Fibroblast of skin of left biceps (primary cell): ENCODE measurements around the gene RTL5.

Experiments
- DNase-seq, 2 experiments: peaks; one replicate each; pipeline ENCODE4 v3.0.0-alpha.2; 2013; ENCODE audit warnings: low read depth in 2 of 2

Gene RTL5

DNA sequence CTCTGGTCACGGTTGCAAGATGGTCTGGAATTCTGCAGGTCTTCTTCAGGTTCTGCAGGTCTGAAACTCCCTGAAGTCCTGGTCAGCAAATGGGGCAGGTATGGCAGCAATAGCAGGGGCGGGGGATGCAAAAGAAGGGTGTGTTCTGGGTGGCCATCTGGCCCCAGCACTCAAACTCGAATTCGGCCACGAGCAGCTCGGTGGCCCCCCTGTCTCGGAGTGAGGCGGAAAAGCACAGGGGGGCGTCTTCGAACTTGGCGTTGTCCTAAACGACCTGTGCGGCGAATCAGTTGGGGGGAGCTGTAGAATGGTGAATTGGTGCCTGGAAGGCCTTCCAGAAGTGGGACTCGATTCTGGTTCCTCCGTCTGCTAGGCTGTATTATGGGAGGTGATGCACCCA is 2.1 kb downstream of the RTL5 start:
- no peak for DNase-seq

DNA sequence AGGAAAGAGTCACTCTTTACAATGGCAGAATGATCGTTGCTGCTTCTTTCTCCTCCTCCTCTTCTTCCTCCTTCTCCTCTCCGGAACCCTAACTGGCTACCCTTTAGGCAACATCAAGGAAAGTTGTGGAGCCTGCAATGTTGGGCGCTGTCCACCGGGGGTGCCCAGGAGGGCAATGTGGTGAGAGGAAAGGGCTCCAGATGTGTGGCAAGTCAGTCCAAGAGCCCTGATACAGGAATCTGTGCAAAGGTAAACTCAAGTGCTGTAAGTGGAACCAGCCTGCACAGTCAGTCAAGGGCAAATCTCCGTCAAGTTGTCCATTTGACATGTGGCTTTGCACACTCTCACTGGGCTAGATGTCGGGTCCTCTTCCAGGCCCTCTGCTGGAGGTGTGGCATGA is 2.8 kb downstream of the RTL5 start:
- no peak for DNase-seq

DNA sequence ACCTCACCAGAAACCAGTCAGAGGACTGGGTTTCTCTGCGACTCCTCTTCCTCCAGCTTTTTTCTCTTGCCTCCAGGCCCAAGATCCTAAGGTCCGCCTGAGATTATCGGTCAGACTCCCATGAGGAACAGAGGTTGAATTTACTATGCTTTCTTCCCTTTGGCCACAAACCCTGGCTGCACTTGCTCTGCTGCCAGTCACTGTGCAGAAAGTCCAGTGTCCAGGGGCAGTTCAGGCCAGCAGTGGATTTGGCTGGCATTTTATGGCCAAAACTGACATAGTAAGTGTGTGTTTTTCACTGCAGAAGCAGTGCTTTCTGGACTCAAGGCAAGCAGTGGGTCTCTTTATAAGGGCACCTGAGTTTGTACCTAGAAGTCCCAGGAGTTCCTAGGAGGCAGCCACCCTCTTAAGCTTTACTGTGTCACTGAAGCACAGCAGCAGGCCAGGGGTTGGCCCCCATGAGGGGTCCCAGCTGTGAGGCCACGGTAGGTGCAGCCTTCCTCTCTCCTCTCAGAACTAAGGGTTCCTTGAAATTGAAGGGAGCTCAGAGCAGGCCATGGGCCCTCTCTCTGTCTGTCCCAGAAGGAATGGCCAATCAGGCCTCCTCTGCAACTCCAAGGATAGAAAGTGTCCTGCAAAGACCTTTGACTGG is 3.4 kb downstream of the RTL5 start:
- DNase-seq: no peak

DNA sequence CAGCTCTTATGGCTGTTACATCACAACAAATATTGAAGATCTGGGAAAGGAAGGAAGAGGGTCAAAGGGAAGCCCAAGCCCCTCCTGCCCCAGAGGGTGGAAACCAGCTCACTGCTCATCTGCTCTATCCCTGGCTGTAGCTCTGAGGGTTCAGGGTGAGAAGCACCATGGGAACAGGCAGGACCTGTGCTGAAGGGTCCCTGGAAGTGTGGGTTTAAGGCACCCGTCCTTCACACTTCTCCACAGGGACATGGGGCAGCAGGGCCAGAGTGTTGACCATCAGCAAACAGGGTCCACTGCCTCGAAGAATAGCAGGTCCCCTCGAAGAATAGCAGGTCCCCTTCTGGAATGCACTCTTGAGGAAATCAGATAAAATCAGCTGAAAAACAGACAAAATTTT is 4.4 kb downstream of the RTL5 start:
- DNase-seq: no peak

DNA sequence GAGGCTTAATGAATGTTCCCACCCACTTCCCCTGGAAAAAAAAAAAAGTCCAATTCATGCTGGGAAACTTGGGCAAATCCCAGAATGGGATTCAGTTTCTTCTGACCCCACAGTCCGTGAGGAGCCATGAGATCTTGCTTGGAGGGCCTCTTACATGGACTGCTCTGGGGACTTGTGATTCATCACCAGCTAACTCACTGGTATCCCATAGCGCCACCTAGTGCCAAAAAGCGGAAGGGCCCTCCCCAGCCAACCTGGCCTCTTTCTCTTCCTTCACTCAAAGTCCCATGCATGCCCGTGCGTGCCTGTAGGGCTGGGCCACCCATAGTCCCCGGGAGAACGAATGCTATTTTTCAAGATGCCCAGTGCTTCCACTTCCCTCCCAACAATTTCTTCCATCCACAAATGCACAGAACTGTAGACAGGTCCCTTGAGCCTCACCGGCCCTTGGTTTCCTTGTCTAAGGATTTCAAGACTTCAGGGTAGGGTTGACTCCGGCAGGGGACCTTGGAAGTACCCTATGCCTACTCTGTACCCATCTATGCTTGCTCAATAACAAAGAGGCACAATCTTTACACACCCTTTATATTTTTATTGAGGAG is 5.1 kb downstream of the RTL5 start:
- DNase-seq: peak; percentile 78 to 79

DNA sequence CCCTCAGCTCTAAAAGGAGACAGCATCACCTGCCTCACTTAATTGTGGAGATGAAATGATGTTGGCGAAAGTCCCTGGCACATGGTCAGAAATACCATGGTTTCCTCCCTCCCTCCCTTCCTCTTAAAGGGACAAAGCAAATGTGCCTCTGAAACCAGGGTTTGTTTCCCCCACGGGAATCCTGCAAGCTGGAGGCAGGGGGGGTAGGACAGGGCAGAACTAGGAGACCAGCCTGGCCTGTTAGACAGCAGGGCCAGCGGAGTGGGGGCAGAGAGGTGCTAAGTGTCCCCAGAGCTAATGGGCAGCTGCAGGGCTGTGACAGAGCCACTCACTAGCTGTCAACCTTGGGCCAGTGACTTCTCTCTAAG is 5.7 kb downstream of the RTL5 start:
- no peak for DNase-seq

DNA sequence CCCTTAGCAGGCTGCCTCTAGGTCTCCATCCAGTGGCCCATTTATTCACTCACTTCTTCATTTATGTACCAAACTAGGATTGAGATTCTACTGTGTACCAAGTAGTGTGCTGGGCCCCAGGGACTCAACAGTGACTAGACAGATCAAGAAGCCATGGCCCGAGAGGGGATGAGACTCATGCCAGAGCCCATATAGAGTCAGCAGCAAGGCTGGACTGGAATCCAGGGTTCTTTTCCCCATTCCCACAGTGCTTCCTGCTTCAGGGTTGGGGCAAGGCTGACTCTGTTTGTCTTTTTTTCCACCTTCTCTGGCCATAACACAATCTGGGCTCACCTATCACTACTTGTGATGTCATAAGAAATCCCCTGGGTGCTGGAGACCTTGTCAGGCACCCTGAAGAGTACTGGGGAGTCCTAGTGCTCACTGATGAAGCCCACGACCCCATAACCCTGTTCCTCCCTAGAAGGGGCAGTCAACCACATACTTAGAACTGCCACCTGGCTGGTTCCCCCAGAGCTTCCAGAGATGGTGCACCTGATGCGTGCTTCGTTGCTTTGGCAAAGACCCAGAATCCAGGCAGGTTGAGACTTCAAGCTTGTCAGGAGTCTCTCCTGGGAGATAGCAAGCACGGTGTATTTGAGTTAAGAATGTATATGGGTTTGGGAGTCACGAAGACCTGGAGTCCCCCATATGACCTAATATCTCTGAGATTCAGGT is 6.2 kb downstream of the RTL5 start:
- no peak for DNase-seq

DNA sequence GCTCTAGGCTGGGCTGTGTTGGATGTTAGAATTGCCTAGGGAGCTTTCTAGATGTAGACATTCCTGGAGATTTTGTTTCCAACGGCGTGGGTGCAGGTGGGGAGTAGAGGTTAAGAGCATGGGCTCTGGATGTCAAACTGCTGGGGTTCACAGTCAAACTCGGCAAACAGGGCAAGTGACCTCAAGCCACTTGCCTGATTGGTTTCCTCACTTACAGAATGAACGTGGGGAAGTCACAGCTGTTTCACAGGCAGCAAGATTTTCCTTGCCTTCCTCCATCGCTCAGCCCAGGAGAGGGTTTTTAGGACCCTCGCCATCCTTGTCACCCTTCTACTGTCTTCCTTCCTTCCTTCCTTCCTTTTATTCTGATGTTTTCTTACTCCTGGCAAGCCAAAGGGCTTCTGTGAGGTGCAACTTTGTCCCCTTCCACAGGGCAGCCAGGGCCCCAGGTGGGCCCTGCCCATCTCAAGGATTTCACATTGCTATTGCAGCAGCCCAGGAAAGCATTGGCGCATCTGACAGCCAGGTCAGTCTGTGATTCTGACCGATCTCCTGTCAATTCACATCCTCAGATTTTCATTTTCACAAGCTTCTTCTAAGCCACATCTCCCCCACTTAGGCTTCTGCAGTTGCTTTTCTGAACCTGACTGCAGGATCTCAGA is 7.0 kb downstream of the RTL5 start:
- DNase-seq: no peak

DNA sequence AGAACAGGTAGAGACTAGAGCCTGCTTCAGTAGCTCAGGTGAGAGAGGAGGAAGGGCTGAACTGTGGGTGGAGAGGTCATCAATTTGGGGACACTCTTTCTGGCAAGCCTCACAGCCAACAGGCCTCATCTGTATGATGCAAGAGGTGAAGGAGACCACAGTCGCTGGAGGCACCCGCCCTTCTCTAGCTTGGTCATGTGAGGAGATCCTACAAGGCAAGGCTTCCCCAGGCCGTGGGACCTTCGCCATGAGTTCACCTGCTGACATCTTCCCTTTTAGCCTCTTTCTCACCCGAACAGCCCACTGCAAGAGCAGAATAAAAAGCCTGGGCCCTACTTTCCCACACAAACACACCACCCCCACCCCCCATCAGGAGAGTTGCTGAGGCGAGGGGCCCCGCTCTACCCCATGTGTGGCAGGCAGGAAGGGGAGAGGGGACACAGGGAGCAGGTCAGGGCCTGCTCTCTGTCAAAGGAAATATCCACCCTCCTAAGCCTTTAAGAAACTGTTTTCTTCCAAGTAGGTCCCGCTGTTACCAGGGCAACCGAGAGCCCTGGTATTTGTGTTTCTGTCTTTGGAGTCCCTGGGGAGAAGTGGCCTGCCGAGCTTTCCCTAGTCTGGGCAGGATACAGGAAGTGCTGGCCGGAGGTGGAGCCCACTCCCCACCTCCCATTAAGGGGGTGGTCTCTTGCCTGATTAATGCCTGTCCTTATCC is 8.1 kb downstream of the RTL5 start:
- DNase-seq: no peak

DNA sequence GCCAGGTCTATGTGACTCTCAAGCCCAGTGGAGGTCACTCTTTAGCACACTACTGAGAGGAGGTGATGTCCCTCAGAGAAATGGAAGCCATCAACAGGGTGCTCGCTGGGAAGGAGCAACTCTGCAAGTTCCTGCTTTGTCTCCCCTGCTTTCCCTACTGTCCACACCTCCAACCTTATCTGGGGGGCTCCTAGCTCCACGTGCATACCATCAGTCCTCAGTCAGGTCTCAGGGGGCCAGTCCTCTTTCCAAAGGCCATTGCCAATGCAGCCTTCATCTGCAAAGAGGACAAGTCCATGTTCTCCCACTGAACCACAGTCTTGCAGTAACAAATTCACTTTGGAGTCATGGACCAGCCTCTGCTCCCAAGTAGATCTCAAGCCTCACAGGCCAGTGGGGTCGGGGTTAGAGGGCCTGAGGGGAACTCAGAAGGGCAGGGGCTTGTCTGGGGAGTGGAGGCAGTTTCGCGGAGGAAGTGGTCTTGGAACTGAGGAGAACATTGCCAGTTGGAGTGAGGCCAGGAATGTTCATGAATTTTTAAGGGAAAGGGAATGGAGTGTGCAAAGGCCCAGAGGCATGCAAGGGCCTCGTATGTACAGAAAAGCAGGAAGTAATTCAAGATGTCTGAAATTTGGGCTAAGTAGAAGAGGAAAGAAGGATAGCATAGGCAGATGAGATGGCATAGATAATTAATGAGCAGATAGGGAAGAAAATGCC is 8.9 kb downstream of the RTL5 start:
- DNase-seq: no peak

DNA sequence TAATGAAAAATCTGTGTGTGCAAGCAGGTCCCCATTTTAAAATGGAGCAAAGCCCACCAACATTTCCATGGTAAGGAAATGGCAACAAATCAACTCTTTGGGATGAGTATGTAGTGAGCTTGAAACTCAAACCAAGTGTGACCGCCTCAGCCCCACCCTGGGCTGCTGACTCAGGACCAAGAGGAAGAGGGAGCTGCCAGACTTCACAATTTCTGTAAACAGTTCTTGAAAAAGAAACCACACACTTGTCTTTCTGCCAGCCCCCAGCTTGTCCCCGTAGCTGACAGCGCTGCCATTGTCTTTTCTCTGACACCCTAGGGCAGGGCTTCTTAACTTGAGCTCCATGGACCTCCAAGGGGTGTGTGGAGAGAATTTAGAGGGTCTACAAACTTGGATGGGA is 10.3 kb downstream of the RTL5 start:
- peak; percentile 19 to 20 for DNase-seq

DNA sequence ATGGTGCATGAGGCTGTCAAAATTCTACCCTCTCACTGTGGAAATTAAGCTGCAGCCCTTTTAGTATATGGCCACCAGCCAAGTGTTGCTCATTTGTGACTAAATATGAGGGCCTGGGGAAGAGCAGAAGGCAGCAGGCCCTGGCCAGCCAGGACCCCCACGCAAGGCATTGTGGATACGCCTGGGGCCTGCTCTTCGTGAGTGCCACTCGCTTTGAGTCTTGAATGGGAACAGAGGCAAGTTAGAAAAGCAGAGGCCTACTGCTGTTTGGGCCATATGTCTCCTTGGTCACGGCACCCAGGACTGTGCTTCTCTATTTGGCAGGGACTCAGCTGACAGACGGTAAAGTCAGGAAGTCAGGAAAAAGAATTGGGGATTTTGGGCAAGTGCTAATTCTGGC is 10.9 kb downstream of the RTL5 start:
- DNase-seq: no peak

DNA sequence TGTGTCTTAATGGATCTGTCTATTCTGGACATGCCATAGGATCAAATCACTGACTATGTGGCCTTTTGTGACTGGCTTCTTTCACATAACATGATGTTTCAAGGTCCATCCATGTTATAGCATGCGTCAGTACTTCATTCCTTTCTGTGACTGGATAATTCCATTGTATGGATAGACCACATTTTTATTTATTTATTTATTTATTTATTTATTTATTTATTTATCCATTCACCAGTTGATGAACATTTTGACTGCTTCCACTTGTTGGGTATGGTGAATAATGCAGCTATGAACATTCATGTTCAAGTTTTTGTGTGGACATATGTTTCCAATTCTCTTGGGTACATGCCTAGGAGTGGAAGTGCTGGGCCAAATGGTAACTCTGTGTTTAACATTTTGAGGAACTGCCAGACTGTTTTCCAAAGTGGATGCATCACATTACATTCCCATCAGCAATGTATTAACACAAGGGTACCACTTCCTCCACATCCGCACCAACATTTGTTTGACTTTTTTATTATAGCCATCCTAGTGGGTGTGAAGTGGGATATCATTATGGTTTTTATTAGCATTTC is 14.0 kb downstream of the RTL5 start:
- no peak for DNase-seq

DNA sequence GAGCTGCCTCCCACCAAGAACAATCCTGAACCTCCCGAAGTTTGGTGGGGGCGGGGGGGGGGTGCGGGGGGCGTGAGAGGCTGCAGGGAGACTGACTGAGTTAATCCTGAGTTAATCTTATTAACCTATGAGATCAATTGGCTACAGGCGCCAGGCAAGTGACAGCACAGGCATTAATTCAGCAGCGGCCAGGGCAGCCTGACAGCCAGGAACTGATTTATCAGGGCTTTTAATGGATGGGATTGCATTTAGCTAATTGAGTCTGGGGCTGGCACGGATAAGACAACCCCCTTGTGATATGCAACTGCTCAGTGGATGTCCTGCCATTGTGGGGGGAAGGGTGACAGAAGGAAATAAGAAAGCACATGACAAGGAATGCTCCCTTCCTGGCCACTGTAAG is 16.3 kb downstream of the RTL5 start:
- DNase-seq: no peak

DNA sequence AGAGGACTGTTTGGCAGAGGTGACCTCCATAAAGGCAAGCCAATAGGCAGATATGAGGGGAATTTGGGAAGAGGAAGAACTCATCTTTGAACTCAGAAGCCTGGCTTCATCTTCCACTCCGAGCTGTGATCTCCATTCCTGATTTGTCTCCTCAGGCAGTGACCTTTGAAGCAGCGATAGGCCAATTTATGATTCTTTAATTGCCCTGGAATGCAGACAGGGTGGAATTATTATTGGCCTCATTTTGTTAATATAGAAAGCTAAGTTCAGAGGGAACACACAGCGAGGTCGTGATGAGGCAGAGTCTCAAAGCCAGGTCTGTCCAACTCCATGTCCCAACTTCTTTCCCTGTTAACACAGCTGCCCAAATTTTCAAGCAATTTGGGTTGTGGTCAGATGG is 16.9 kb downstream of the RTL5 start:
- no peak for DNase-seq

DNA sequence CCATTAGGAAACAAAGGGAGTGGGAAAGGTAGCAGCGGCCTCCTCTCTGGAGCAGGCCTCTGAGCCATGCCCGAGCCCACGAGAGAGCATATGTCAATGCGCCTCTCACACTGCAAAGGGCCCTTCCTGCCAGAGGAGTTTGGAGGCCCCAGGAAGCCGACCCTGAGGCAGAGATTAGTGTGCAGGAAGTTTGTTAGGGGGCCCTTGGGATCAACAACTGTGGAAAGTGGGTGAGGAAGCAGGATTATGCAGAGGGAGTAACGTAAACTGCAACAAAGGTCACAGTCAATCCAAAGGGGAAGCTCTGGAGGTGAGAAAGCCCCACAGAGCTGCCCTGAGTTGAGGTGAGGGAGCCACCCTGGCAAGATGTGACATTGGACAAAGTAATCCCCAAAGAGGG is 17.4 kb downstream of the RTL5 start:
- DNase-seq: no peak

DNA sequence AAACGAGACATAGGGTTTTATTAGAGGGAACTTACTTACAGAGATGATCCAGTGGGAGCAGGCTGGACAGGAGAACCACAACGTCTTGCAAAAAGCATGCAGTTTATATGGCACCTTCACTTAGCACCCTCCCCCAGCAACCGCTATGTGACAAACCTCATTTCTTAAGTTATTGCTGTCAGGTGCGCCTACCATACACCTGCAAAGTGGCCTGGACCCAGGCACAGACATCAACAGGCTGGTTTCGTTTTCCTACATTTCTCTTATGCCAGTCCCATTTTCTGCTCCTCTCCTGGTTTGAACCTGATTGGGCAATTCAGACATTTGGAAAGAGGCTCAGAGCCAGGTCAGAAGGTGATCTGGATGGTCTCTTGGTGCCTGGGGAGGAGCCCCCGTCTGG is 18.3 kb downstream of the RTL5 start:
- no peak for DNase-seq

DNA sequence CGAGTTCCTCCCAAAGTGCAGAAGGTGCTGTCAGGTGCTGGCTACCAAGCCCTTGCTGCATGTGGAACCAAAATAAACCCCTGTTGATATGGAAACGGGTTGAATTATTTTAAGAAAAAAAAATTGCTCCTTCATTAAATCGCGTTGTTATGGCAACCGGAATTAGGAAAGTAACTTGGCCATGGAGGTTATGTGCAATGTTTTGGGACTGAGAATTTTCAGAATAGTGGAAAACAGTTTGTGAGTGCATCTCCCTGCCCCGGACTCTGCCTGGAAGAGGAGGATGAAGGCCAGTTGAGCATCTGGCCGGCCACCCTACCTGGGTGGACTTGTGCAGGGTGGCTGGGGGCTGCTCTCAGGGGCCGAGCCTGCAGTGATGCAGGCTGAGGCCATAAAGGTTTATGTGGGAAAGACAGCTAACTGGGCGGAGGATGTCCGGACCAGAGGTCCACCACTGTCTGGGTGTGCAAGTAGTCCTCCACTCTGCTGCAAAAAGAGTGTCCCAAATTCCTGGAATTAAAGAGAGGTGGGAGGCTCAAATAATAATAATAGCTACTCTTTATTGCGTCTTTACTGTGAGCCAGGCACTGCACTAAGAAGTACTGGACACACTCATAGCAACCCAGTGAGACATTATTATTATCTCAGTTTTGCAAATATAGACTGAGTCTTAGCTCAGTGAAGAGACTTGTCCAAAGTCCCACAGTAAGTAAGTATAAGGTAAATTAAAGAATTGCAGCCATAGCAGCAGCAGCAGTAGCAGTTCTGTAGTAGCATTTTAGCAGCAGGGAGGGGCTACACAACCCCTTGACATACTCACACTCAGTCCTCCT is 20.6 kb downstream of the RTL5 start:
- DNase-seq: no peak

DNA sequence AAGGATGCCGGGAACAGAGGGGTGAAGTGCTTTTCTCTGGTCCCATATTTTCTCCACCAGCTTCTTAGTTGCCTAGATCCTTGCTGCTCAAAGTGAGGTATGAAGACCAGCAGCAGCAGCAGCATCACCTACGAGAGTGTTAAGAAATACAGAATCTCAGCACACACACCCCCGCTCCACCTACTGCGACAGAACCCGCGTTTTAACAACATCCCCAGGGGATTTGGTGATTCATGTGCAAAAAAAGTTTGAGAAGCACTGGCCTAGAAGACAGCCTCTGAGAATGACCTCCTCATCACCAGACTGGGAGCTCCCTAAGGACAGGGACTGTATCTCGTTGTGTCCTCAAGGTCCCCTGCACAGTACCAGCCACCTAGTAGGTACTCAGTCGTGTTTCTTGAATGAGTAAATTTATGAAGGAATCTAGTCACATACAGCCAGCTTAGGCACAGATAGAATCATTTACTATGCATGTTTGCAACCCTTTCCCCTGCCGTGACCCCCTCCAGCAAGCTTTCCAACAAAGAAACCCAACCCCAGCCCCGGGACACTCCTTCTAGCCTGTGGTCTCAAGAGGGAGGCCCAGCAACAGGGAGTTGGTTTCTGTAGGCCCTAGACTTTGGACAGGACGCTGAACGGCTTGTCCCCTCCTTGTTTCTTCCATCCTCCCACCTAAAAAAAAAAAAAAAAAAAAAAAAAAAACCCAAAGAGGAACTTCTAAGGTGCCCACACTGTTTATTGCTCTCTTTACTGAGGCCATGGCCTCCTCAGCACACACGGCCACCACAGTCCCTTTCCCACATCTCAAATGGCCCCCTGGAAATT is 21.5 kb downstream of the RTL5 start:
- DNase-seq: no peak

DNA sequence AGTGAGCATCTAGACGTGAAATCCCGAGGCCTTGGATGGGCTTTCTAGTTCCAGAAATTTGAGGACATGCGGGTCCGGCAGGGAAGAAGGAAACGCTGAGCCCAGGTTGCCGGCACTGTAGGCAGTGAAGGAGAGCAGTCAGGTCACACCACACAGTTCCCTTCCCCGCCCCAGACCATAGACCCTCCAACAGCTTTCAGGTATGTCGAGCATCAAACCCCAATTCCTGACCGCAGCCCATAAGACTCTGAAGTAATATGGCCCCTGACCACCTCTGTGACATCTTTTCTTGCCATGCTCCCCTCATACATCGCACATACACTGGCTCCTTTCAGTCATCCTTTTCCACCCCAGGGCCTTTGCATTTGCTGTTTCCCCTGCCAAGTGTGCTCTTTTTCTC is 23.0 kb downstream of the RTL5 start:
- no peak for DNase-seq
